ENCODE data around the gene FHL2. TPM values are rescaled to one million over a fixed set of nuclear protein-coding genes. Genes with fewer than 3 reads are reported as not detected.

Gene FHL2
- total RNA-seq, 1 experiment from 2014 or later: 109 TPM

- Histone ChIP-seq H2AFZ (no peak overlapping the region), H3K9me3 (ENCODE audit: insufficient read depth, low read depth) (no peaks in the 10 kb centered on the region), H3K27ac (peak overlapping the region; percentile 88), H3K9me2 (ENCODE audit: insufficient read depth) (no peaks in the 10 kb centered on the region), H3F3A (ENCODE audit: insufficient read depth, low read depth) (peaks cover 55% of the 10 kb centered on the region), H3K27me3 (ENCODE audit: insufficient read depth, low read depth) (no peaks in the 10 kb centered on the region), H3K4me3 (peak overlapping the region; percentile 100), H4K20me1 (ENCODE audit: insufficient read depth) (peaks cover 20% of the 10 kb centered on the region), H3K4me2 (peak overlapping the region; percentile 100), H3K4me1 (replicated peaks; ENCODE audit: insufficient read depth) (peaks cover 74% of the 10 kb centered on the region), H3K36me3 (ENCODE audit: low read depth) (peaks cover 36% of the 10 kb centered on the region), H3K79me2 (ENCODE audit: low read depth) (peaks cover 77% of the 10 kb centered on the region)
- DNase-seq: no peak
- intact Hi-C loops (cut with micrococcal nuclease; ENCODE audit: unreplicated experiment): loop anchor here (2.0 kb wide), 2 partner anchors 17 to 123 kb away; no protein-coding TSS in a partner anchor
- CTCF ChIA-PET: interaction anchor here (0.5 kb wide), 1 partner anchor 112 kb away, joined by 3 read pairs; no protein-coding TSS in a partner anchor
- POLR2A ChIA-PET (ENCODE audit: unreplicated experiment): interaction anchor here (0.5 to 1.4 kb wide), 5 partner anchors 10 to 1664 kb away, joined by 3 to 10 read pairs (median 4); no protein-coding TSS in a partner anchor
- BruUV-seq (replicated peaks): no TSS peak
- TF ChIP-seq CTCF (conservative IDR thresholded peaks at IDR 0.05): no peak
- TF ChIP-seq EZH2 (IDR thresholded peaks at IDR 0.05; ENCODE audit: low read depth): no peak
Observed at GRCh38 chr2:105397953-105398335, 907 bp downstream of the FHL2 start.

GRCh38 chr2:105397025-105397722 lies 1.7 kb downstream of the FHL2 start:
- TF ChIP-seq CTCF (conservative IDR thresholded peaks at IDR 0.05) (no peak), EZH2 (IDR thresholded peaks at IDR 0.05; ENCODE audit: low read depth) (no peak)
- peak overlapping the region; percentile 100 for H3K4me3 ChIP-seq
- peaks cover 56% of the 10 kb centered on the region for H3F3A ChIP-seq (ENCODE audit: insufficient read depth, low read depth)
- no peaks in the 10 kb centered on the region for H3K9me3 ChIP-seq (ENCODE audit: insufficient read depth, low read depth)
- H3K4me1 ChIP-seq (replicated peaks; ENCODE audit: insufficient read depth): peaks cover 74% of the 10 kb centered on the region
- H3K79me2 ChIP-seq (ENCODE audit: low read depth): peaks cover 84% of the 10 kb centered on the region
- H3K9me2 ChIP-seq (ENCODE audit: insufficient read depth): no peaks in the 10 kb centered on the region
- H3K27ac ChIP-seq: peak overlapping the region; percentile 88
- ChIA-PET POLR2A (ENCODE audit: unreplicated experiment) (interaction anchor here (0.5 to 1.1 kb wide), 8 partner anchors 9 to 1663 kb away, joined by 3 to 52 read pairs (median 10); no protein-coding TSS in a partner anchor), CTCF (no interaction called here)
- intact Hi-C loops (cut with micrococcal nuclease; ENCODE audit: unreplicated experiment): loop anchor here (2.0 kb wide), 2 partner anchors 16 to 124 kb away; no protein-coding TSS in a partner anchor
- H3K4me2 ChIP-seq: peak overlapping the region; percentile 100
- no peaks in the 10 kb centered on the region for H3K27me3 ChIP-seq (ENCODE audit: insufficient read depth, low read depth)
- BruUV-seq (replicated peaks): TSS peak; percentile 33
- peak in 1 of 2 experiments; percentile 48 for DNase-seq
- no peak overlapping the region for H2AFZ ChIP-seq
- peaks cover 20% of the 10 kb centered on the region for H4K20me1 ChIP-seq (ENCODE audit: insufficient read depth)
- peaks cover 36% of the 10 kb centered on the region for H3K36me3 ChIP-seq (ENCODE audit: low read depth)

- intact Hi-C loops (cut with micrococcal nuclease; ENCODE audit: unreplicated experiment): loop anchor here (1.0 to 2.0 kb wide), 3 partner anchors 8 to 124 kb away; no protein-coding TSS in a partner anchor
- Histone ChIP-seq H3F3A (ENCODE audit: insufficient read depth, low read depth) (peaks cover 60% of the 10 kb centered on the region), H3K27ac (peak overlapping the region; percentile 88), H3K4me2 (peak overlapping the region; percentile 100), H3K79me2 (ENCODE audit: low read depth) (peaks cover 90% of the 10 kb centered on the region), H2AFZ (no peak overlapping the region), H3K4me3 (peak overlapping the region; percentile 52), H4K20me1 (ENCODE audit: insufficient read depth) (peaks cover 20% of the 10 kb centered on the region), H3K36me3 (ENCODE audit: low read depth) (peaks cover 36% of the 10 kb centered on the region), H3K27me3 (ENCODE audit: insufficient read depth, low read depth) (no peaks in the 10 kb centered on the region), H3K9me3 (ENCODE audit: insufficient read depth, low read depth) (no peaks in the 10 kb centered on the region), H3K9me2 (ENCODE audit: insufficient read depth) (no peaks in the 10 kb centered on the region), H3K4me1 (replicated peaks; ENCODE audit: insufficient read depth) (peaks cover 74% of the 10 kb centered on the region)
- TF ChIP-seq EZH2 (IDR thresholded peaks at IDR 0.05; ENCODE audit: low read depth) (no peak), CTCF (conservative IDR thresholded peaks at IDR 0.05) (no peak)
- DNase-seq: peak; percentile 89 to 99
- ChIA-PET CTCF (no interaction called here), POLR2A (ENCODE audit: unreplicated experiment) (interaction anchor here (0.6 to 1.1 kb wide), 7 partner anchors 10 to 114 kb away, joined by 6 to 52 read pairs (median 14); no protein-coding TSS in a partner anchor)
- BruUV-seq (replicated peaks): TSS peak; percentile 21
Observed at GRCh38 chr2:105396254-105397024, 2.4 kb downstream of the FHL2 start.
